GM10266 (cell line): Measurements from ENCODE around the gene DNER.

Experiments used
- DNase-seq: peaks from one replicate; pipeline ENCODE4 v3.0.0; 2012; ENCODE audit errors: extremely low spot score
- TF ChIP-seq, protein P1 (sequence below): IDR thresholded peaks from 2 replicates; pipeline ENCODE4 v1.5.1; 2012; ENCODE audit warnings: mild to moderate bottlenecking, low read depth; ENCODE audit not compliant: control insufficient read depth, insufficient read depth; ENCODE audit errors: missing control alignments

Gene DNER

DNA sequence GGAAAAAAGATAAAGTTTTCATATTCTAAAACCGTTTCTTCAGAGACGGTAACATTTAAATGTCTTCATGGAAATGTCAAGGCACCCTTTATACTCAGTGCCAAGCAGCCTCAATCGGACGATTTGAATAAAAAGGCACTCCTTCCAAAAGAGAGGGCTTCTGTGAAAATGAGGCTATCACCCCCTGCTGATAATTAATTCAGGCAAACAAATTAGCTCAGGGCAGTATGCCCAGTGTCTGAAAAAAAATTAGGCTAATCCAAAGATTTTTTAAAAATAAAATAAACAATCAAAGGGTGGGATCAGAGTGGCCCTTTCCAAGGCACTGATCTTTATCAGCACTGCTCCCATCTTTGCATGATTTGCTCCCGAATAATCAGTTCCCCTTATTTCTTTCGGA is 292.3 kb downstream of the DNER start:
- no peak for DNase-seq
- TF ChIP-seq, protein P1, sequence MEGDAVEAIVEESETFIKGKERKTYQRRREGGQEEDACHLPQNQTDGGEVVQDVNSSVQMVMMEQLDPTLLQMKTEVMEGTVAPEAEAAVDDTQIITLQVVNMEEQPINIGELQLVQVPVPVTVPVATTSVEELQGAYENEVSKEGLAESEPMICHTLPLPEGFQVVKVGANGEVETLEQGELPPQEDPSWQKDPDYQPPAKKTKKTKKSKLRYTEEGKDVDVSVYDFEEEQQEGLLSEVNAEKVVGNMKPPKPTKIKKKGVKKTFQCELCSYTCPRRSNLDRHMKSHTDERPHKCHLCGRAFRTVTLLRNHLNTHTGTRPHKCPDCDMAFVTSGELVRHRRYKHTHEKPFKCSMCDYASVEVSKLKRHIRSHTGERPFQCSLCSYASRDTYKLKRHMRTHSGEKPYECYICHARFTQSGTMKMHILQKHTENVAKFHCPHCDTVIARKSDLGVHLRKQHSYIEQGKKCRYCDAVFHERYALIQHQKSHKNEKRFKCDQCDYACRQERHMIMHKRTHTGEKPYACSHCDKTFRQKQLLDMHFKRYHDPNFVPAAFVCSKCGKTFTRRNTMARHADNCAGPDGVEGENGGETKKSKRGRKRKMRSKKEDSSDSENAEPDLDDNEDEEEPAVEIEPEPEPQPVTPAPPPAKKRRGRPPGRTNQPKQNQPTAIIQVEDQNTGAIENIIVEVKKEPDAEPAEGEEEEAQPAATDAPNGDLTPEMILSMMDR, result no peak

DNA sequence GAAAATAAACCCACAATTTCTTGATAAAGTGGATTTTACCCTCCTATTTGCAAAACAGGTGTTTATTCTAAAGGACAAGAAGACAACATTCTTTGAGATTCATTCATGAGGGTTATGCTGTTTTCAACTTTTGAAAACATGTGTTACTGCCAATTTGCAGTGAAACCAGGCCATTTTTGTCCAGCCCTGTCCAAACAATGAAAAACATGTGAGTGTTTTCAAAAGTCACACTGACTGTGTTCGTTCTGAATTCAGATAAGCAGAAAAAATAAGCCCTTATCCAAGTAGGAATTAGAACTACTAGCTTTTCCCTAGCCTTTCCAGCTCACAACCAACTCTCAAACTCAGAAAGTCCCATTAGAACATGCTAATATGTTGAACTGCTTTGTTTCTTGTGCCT is 295.2 kb downstream of the DNER start:
- DNase-seq, result no peak
- TF ChIP-seq, protein P1, result no peak

DNA sequence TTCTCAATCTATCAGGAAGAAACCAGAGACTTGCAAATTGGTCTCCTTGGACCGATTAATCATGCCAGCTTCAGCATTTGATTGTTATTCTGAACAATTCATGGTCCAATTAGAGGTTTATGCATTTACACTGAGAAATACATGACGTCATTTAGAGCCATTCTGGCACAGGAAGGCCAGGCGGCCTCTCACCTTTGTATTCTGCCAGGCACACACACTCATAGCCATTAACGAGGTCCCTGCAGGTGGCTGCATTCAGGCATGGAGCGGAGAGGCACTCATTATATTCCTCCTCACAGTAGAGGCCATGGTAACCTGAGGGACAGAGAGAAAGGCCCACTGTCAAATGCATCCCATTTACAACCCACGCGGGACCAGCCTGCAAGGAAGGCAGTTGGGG is 296.4 kb downstream of the DNER start:
- DNase-seq, result no peak
- TF ChIP-seq, protein P1, result no peak

DNA sequence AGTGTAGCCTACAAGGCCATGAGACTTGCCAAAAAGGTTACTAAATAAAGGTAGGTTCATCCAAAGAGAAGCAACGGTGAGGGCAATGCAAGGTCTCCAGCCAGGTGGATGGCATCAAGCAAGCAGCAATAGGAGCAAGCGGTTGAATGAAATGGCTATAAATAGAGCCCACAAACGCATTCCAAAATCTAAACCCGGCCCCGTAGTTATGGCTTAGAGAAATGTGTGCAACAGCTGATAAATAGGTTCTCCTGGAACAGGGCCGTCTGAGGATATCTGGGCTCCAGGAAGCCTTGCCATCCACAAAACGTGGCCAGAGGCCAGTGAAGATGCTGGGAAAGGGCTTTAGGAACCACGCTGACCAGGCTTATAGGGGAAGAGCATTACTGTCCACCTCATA is 297.2 kb downstream of the DNER start:
- TF ChIP-seq, protein P1, result no peak
- DNase-seq, result no peak

DNA sequence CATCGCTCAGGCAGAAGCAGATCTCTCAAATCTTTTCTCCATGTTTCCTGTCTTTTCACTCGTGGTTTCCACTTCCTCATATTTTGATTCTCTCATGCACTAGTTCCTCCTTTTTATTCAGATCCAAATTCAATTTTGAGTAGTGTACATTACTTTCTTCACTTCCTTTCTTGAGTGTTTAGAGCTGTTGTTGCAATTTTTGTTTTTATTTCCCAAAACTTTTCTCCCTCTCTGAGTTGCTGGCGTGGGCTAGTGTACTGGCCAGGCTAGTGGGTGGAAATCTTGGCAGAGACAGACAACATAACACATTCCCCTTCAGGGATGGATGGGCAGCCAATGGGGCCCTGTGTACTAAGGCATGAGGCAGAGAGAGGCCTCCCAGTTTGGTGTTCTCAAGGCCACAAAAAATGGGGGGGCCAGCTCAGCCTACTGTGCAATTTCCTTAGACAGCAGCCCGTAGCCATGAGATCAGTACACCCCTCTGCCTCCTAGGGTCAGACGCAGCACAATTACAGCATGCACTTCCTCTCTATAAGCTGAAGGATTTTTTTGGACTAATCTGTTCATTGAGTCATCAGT is 298.1 kb downstream of the DNER start:
- no peak for DNase-seq

DNA sequence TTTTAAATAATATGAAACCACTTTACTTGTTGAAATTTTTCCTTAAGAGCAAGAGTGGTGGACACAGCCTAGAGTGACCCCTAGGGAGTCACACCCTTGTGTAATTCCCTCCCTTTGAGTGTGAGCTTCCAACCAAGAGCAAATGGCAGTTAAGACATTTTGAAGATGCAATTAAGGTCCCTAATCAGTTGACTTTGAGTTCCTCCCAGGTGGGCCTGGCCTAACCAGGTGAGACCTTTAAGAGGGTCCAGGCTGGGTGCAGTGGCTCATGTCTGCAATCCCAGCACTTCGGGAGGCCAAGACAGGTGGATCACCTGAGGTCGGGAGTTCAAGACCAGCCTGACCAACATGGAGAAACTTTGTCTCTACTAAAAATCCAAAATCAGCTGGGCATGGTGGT is 299.7 kb downstream of the DNER start:
- no peak for DNase-seq
- TF ChIP-seq, protein P1, result no peak

More for the DNA sequence above, 298.1 kb downstream of the DNER start:
- TF ChIP-seq, protein P1, result no peak

DNA sequence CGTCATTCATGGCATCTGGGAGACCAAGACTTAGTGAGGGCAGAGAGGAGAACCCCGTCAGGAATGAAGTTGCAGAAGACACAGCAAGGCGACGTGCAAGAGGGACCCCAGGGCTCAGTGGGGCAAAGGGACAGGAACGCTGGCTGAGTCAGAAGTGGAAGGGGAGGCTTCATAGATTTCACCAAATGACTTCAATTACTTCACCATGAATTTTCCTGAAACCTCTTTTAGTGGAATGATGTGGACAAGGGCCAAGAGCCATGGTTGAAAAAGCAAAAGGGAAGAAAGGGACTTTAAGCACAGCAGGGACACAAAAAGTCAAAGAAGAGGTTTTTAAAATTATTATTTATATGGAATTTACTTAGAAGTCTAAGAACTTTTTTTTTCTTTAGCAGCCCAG is 301.7 kb downstream of the DNER start:
- TF ChIP-seq, protein P1, result no peak
- DNase-seq, result no peak
